ENCODE results near the gene NDST1.
A peak's percentile ranks its signal among the peaks of the same experiment; 100 is the strongest.

NDST1 gene

DNA sequence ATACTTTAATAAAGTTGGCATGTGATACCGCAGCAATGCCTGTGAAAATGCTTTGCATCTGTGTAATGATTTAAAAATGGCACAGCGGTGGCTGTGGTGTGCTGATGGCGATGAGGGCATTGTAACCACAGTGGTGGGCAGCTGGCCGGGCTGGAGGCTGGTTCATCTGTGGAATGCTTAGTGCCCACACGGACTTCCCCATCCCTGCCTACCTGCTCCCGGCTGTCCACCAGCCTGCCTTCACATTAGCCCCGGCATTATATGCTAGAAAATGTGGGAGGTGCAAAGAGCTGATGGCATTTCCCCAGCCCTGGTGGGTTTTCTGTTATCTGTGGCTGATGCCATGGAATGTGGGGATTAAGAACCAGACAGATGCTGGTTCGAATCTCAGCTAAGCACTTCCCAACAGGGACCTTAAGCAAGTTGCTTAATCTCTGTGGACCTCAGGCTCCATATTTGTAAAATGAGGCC, 2.9 kb upstream of the NDST1 start:
- Histone ChIP-seq H3K9me3 (no peaks in the 10 kb centered on the region), H3K27ac (peak overlapping the region; percentile 83 to 96), H3K36me3 (no peaks in the 10 kb centered on the region), H3K4me3 (no peak overlapping the region), H3K4me1 (peaks cover 12 to 100% (median 98%) of the 10 kb centered on the region in 4 donors), H3K27me3 (no peaks in the 10 kb centered on the region)
- TF ChIP-seq, protein P1, sequence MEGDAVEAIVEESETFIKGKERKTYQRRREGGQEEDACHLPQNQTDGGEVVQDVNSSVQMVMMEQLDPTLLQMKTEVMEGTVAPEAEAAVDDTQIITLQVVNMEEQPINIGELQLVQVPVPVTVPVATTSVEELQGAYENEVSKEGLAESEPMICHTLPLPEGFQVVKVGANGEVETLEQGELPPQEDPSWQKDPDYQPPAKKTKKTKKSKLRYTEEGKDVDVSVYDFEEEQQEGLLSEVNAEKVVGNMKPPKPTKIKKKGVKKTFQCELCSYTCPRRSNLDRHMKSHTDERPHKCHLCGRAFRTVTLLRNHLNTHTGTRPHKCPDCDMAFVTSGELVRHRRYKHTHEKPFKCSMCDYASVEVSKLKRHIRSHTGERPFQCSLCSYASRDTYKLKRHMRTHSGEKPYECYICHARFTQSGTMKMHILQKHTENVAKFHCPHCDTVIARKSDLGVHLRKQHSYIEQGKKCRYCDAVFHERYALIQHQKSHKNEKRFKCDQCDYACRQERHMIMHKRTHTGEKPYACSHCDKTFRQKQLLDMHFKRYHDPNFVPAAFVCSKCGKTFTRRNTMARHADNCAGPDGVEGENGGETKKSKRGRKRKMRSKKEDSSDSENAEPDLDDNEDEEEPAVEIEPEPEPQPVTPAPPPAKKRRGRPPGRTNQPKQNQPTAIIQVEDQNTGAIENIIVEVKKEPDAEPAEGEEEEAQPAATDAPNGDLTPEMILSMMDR (IDR thresholded peaks at IDR 0.05): no peak
- DNase-seq: no peak
- intact Hi-C loops (cut with DNase I; ENCODE audit: low total_unique reads): no loop called here

DNA sequence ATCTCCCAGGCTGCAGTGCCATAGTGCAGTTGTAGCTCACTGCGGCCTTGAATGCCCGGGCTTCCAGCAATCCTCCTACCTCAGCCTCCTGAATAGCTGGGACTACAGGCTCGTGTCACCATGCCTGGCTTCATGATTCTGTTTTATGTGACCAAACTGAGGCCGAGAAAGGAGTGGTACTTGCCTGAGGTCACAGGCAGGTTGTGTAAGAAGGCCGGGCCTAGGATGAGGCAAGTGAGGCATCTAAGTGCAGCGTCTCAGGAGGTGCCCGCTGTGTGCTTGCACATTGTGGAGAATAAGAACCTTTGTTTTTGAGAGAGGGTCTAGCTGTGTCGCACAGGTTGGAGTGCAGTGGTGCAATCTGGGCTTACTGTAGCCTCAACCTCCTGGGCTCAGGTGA, 2.1 kb upstream of the NDST1 start:
- no peaks in the 10 kb centered on the region for H3K36me3 ChIP-seq
- H3K27ac ChIP-seq: peak overlapping the region; percentile 83 to 96

DNA sequence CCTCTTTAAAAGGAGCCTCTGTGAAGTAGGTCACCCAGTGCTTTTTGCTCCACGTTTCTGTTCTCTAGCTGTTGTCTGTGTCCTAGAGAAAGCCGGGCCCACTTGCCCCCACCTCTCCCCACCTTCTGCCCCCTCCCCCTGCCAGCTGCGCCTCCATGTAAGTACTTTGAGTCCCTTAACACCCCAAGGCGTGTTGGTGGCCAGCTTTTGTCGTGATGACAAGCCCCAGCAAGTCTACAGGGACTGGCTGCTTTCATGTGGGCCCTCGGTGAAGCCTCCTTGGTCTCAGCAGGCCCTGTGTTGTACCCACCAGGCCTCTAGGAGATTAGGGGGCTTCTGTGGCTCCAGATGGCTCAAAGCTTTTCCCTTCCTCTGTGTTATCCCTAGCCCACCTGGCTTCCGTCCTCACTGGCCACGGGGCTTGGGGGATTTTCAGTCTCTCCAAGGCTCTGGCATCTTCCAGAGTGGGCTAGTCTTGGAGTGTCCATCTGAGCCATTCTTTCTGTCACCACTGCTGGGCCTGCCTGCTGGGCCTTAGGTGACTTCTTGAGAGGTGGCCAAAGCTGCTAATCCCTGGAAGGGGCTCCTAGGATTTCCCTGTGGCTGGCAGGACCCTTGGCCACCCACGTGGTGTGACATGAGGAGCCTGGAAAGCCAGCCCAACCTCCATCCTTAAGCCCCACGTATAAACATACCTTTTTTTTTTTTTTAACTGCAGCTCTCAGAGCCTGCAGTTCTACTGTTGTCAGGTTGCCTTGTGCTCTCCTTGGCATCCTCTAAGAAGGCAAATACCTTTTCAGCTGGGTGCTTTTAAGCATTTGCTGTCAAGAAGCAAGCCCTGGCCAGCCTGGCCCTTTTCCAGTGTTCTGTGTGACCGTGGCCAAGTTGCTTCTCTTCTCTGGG, 1.1 kb upstream of the NDST1 start:
- intact Hi-C loops (cut with DNase I; ENCODE audit: low total_unique reads): no loop called here
- H3K4me3 ChIP-seq: no peak overlapping the region
- no peaks in the 10 kb centered on the region for H3K9me3 ChIP-seq
- peaks cover 12 to 100% (median 97%) of the 10 kb centered on the region in 4 donors for H3K4me1 ChIP-seq
- TF ChIP-seq, protein P1 (IDR thresholded peaks at IDR 0.05): no peak
- no peaks in the 10 kb centered on the region for H3K36me3 ChIP-seq
- no peaks in the 10 kb centered on the region for H3K27me3 ChIP-seq
- no peak for DNase-seq
- H3K27ac ChIP-seq: peak overlapping the region; percentile 83 to 96

More for the DNA sequence above, 2.1 kb upstream of the NDST1 start:
- TF ChIP-seq, protein P1 (IDR thresholded peaks at IDR 0.05): no peak
- intact Hi-C loops (cut with DNase I; ENCODE audit: low total_unique reads): no loop called here
- no peak for DNase-seq
- no peaks in the 10 kb centered on the region for H3K27me3 ChIP-seq
- peaks cover 12 to 100% (median 95%) of the 10 kb centered on the region in 4 donors for H3K4me1 ChIP-seq
- no peak overlapping the region for H3K4me3 ChIP-seq
- no peaks in the 10 kb centered on the region for H3K9me3 ChIP-seq

DNA sequence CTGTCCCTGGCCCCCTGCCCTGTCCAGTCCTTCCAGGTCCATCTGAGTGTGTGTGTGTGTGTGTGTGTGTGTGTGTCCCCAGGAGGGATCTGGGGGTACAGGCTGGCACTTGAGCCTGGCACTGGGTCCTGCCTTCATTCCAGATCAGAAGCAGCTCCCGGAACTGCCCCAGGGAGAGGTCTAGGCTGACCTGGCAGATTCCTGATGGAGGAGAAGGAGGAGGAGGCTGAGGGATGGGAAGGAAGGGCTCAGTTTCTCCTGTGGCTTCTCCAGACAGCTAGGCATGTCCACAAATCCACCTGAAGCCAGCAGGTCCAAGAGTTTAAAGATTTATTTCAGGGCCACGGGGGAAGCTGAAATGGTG, 328 bp downstream of the NDST1 start:
- Histone ChIP-seq H3K9me3 (no peaks in the 10 kb centered on the region), H3K4me3 (peak overlapping the region; percentile 3 to 34), H3K36me3 (no peaks in the 10 kb centered on the region), H3K4me1 (peaks cover 12 to 100% (median 96%) of the 10 kb centered on the region in 4 donors), H3K27me3 (no peaks in the 10 kb centered on the region), H3K27ac (peak overlapping the region; percentile 83 to 96)
- TF ChIP-seq, protein P1 (IDR thresholded peaks at IDR 0.05): no peak
- DNase-seq: no peak
- intact Hi-C loops (cut with DNase I; ENCODE audit: low total_unique reads): no loop called here

DNA sequence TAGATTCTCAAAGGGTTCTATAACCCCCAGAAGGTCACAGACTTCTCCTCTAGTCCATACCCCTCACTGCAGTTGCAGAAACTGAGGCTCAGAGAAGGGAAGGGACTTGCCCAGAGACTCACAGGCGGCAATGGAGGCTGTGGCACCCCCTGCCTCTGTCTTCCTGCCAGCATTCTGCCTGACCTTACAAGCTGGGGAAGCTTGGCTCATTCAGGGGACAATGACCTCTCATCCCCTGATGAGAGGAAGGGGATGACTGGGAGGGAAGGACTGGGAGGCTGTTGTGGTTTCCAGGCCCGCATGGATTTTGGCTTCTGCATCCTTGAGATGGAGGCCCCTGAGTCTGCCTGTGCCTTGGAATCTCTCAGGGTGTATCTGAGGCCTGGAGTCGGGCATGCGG, 897 bp downstream of the NDST1 start:
- Histone ChIP-seq H3K9me3 (no peaks in the 10 kb centered on the region), H3K27ac (peak overlapping the region; percentile 83 to 96), H3K4me3 (peak overlapping the region; percentile 3 to 34), H3K4me1 (peaks cover 10 to 100% (median 91%) of the 10 kb centered on the region in 4 donors), H3K36me3 (no peaks in the 10 kb centered on the region), H3K27me3 (no peaks in the 10 kb centered on the region)
- no peak for DNase-seq
- TF ChIP-seq, protein P1 (IDR thresholded peaks at IDR 0.05): no peak
- intact Hi-C loops (cut with DNase I; ENCODE audit: low total_unique reads): no loop called here

Data from tibial artery (tissue), 4 donors.